Measurements from ENCODE around the gene FAM241A.
A peak's percentile ranks its signal among the peaks of the same experiment; 100 is the strongest.
"Not testable (repeated sequence)": the region's sequence is repeated elsewhere in the genome, so short reads cannot be mapped to it uniquely, and the experiment has no call there.

Gene FAM241A

DNA sequence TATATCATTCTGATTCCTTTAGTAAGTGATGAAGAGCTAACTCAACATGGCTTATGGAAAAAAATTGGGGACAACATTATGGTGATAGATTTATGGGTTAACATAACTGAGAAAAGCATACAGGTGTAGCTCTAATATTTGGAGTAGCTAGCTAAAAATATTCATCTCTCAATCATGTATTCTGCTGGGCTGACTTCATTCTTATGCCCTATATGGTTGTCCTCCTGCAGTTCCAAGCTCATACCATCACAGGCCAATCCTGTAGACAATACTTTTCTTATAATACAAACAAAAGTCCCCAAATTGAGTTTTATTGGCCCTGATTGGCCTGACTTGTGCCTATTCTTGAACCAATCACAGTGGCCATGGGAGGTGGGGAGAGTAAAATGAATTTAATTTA lies 6.7 kb upstream of the FAM241A start:
- DNase-seq (ENCODE audit: low read depth): no peak

GRCh38 chr4:112140536-112140935 lies 4.7 kb upstream of the FAM241A start:
- DNase-seq (ENCODE audit: low read depth): no peak

- no peak for DNase-seq (ENCODE audit: low read depth)
Observed at GRCh38 chr4:112141366-112142138, 3.7 kb upstream of the FAM241A start.

GRCh38 chr4:112142182-112142581 lies 3.1 kb upstream of the FAM241A start:
- no peak for DNase-seq (ENCODE audit: low read depth)

DNA sequence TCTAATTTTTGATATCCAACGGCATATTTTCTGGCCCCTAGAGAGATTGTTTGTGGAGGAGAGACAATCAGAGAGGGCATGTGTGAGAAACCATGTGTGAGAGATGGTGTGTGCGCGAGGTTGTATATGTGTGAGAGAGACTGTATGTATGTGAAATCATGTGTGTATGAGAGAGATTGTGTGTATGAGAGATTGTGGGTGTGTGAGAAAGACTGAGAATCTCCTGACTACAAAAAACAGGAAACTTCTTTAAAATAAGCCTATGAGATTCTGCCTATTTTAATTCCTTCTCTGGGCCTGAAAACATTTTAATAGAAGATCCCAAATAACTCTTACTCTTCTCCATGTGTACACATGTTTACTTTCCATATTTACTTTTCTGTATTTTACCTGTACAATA lies 1.5 kb upstream of the FAM241A start:
- DNase-seq (ENCODE audit: low read depth): no peak

DNA sequence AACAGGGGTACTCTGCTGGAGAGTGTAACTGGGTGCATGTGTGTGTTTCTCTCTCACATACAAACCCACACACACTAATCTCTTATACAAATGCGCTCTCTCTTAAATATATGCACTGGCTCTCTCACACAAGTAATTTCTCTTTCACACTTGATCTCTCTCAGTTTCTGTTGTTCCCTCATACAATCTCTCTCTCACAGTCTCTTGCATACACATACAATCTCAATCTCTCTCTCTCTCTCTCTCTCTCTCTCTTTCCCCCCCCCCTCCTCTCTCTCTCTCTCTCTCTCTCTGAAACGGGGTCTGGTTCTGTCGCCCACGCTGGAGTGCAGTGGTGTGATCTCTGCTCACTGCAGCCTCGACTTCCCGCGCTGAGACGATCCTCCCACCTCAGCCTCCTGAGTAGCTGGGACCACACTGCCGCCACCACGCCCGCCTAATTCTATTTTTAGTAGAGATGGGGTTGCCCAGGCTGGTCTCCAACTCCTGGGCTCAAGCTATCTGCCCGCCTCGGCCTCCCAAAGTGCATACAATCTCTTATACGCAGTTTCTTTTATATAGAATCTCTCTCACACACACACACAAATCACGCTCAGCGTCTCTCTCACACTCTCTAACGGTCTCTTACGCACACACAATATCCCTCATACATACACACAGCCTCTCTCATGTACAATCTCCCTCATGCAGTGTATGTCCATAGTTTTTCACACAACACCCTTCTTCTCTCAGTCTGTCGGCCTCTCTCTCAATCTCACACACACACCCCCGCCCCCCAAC lies 518 bp upstream of the FAM241A start:
- DNase-seq (ENCODE audit: low read depth): no peak

DNA sequence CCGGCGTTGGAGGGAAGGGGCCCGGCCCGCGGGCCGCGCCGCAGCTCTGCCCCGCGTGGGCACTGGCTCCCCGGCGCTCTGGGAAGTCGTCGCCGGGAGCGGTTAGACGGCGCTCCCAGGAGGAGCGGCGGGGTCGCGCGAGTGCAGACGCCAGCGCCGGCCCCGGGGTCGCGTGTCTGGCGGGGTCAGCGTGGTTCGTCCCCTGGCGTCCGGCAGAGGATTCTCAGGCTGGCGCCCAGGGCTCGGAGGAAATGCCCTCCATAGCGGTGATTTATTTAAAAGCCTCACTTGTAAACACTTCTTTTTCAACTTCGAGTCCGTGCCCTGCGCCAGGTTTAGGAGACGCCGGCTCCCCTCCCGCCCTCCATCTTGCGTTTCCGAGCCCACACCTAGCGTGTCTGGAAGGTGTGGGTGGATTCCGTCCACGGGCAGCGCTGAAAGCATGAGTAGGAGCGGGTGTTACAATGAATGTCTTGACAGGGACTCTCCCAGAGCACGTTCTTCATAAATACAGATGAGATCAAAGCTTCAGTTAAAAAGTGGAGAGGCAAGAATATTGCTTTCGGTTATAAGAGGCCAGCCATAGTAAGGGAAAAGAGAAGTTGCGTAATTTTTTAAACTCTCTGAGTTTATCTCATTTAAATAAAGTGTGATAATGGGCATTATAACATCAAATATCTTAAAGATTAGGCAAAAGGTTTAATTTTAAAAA lies 692 bp downstream of the FAM241A start:
- DNase-seq (ENCODE audit: low read depth): no peak

DNA sequence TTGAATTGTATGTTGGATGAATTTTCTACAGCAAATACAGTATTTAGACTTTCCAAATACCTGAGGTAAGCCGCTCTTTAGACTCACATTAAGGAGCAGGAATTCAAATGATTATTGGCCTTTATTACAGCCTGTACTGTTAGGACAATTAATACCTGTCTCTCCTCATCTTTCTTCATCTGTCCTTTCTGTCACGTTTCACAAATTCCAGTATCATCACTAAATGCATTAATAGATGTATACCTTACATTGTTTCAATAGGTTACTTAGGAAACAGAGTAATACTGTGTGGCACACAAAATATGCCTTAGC lies 1.2 kb downstream of the FAM241A start:
- DNase-seq (ENCODE audit: low read depth): no peak

DNA sequence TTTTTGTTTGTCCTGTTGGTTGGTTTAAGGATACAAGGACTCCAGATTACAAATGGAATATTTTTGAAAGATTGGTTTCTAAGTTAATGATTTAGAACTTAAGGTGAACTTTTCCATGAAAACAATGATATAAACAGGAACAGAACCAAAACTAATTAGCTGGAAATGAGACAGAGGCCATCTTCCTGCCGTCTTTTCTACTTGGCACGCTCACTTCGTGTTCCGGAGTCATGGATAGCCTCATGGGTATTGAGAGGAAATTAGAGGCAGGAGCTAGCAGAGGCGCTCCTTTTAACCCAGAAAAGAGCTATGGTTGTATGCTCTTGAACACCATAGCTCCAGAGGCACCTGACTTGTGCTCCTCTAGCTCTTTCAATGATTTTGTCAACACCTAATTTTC lies 2.4 kb downstream of the FAM241A start:
- no peak for DNase-seq (ENCODE audit: low read depth)

- DNase-seq (ENCODE audit: low read depth): no peak
Observed at GRCh38 chr4:112150920-112151319, 5.7 kb downstream of the FAM241A start.

- DNase-seq (ENCODE audit: low read depth): no peak
Observed at GRCh38 chr4:112152521-112152920, 7.3 kb downstream of the FAM241A start.

DNA sequence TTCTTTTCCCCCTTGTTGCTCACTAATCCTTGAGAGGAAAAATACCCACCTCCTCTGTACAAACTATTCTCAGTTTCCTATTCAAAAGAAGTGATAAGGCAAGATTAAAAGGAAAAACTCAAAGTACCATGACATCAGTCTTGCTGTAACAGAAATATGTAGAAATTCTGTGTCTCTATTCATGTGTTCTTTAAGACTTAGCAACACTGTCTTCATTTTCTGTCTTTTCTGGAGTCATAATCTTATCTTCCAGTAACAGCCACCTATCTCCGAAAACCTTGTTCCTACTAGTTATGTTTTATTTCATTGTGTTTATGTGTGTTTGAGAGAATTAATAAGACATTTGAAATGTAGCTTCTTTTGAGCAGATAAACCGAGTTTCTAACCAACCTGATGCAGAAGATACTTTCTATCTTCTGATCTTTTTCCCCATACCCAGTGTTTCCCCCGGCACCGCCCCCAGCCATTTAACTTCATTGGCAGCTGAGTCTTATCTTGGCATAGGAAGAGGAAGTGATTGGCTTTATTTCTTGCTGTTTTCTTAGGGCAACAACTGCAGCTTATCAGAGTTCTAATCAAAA lies 8.0 kb downstream of the FAM241A start:
- no peak for DNase-seq (ENCODE audit: low read depth)

GRCh38 chr4:112156112-112156511 lies 10.9 kb downstream of the FAM241A start:
- no peak for DNase-seq (ENCODE audit: low read depth)

- DNase-seq (ENCODE audit: low read depth): no peak
Observed at GRCh38 chr4:112156553-112156952, 11.3 kb downstream of the FAM241A start.

GRCh38 chr4:112163706-112164105 lies 18.5 kb downstream of the FAM241A start:
- not testable (repeated sequence) for DNase-seq (ENCODE audit: low read depth)

DNA sequence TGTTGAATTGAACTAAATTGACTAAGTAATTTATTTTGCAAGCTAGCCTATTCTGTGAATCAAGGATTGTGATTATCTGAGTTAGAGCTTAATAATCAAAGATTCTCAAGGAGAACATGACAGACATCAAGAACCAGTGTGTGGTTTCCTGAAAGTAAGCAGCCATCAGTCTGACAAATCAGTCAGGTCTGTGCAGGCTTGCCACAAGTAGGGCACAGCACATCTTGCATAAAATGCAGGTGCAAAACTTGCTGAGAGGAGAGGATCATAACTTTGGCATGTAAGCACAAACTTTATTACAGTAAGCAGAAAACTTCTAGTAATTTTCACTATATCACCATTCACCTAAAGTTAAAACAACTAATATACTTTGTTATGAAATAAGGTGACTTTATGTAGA lies 22.5 kb downstream of the FAM241A start:
- DNase-seq (ENCODE audit: low read depth): no peak

DNA sequence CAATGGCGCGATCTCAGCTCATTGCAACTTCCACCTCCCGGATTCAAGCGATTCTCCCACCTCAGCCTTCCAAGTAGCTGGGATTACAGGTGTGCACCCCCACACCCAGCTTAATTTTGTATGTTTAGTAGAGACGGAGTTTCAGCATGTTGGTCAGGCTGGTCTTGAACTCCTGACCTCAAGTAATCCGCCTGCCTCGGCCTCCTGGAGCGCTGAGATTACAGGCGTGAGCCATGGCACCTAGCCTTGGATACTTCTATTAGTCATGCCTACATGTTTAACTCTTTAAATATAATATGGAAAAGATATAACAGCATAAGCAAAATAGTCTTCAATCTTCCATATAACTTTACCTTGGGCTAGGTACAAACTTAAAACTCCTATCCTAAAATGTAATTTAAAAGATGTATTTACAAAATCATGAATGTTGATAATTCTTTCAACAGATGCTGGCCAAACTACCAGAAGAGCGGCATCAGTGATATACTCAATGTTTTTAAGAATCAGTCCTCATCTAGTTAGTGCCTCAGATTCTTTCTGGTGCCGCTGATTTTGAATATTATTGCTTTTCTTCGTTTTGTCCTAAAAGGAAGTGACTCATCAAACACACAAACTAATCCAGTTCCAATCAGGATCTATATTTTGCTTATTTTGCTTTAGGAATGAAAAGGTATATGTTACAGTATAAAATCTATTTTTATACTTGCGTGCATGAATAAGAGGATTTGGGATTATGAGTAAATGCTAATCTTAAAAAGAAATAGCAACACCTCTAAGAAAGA lies 23.7 kb downstream of the FAM241A start:
- DNase-seq (ENCODE audit: low read depth): no peak

DNA sequence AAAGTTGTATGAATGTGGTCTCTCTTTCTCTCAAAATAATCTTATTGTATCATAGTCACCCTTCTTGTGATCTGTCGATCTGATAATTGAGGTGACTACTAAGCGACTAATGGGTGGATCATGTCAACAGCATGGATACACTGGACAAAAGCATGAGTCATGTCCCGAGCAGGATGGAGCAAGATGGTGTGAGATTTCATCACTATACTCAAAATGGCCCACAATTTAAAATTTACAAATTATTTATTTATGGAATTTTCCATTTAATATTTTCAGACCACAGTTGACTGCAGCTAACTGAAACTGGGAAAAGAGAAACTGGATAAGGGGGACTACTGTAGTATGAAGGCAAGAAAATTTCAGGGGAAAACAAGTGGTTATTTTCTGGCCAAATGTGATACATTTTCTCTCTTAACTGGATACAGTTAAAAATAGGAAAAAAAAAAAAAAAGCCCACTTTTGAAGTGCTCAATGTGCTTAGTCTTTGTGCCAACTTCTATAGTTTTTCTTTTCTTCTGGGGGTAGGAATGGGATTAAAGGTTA lies 25.3 kb downstream of the FAM241A start:
- DNase-seq (ENCODE audit: low read depth): peak; percentile 94

GRCh38 chr4:112171051-112171763 lies 26.0 kb downstream of the FAM241A start:
- not testable (repeated sequence) for DNase-seq (ENCODE audit: low read depth)

DNA sequence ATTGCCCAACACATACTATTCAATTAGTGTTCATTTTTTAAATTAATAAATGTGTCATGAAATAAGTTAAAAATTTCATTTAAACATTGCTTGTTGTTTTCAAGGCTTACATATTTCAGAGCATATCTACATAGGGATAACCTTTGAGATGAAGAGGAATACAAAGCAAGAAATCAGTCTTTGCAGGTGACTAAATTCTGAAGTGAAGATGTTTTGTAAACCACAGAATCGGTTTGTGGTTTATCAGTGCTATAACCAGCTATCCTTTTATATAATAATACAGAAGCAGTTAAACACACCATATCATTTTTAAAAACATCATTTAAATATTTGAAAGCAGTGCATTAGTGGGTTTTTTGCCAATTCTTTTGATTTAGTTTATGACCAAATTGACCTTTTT lies 26.9 kb downstream of the FAM241A start:
- DNase-seq (ENCODE audit: low read depth): no peak

Data from fibroblast of the conjunctiva (primary cell).